Peyer's patch (tissue), 4 donors: Measurements from ENCODE around the gene TADA2A.

Experiments used
- CTCF ChIP-seq, 6 experiments: fragments of 450-650 bp in 4 of 6; fragments of 200-600 bp in 2 of 6; sonication (generic) in 1 of 6; IDR thresholded peaks; one replicate each; pipeline ENCODE4 v1.5.1; 2017 to 2019; ENCODE audit warnings: antibody characterized with exemption in 6 of 6, mild to moderate bottlenecking in 3 of 6, moderate library complexity in 1 of 6
- POLR2A ChIP-seq, 2 donors: fragments of 450-650 bp; IDR thresholded peaks; one replicate each; pipeline ENCODE4 v1.5.1; 2017; ENCODE audit warnings: antibody characterized with exemption in 2 of 2, mild to moderate bottlenecking in 2 of 2, moderate library complexity in 2 of 2

- no peak for TF ChIP-seq CTCF (IDR thresholded peaks at IDR 0.05)
- no peak for TF ChIP-seq POLR2A (IDR thresholded peaks at IDR 0.05)
Measured at GRCh38 chr17:37388266-37388665, 18.4 kb upstream of the TADA2A start.
